Measurements from ENCODE around the gene PRKCD.

PRKCD gene

DNA sequence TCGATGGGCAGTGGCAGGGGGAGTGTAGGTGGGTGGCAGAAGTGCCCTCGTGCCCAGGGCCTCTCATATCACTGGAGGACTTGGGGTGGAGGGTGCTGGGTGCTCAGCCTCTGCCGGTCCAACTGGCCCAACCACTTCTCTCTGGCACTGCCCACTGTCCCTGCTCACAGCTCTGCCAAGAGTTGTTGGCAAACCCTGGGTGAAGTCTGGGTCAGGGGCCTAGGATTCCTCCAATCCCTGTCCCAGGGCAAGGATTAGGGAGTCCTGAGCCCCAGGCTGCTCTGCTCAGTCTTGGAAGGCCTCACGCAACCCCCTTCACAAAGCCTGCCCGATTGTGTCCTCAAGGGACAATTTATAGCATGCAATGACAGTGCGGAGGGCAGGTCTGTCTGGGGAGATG, 5.2 kb upstream of the PRKCD start:
- DNase-seq (ENCODE audit: low read depth), result no peak

DNA sequence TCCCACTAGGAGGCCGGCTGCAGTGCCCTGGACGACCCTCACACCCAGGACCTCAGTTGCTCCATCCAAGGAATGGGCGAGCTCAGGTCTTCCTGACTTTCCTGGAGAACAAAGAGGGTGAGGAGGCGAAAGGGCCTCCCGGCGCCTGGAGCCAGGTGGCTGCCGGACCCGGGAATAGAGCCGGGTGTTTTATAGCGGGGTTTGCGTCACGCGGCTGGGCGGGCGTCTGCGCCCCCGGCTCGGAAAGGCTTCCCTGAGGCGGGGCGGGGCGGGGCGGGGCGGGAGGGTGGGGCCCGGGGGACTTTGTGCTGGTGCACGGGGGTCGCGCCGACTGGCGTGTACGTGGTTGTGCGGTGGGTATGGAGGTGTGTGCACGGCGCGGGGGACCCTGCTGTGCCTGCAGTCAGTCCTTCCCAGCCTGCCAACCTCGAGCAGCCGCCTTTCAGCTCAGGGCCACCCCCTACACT, 4.6 kb upstream of the PRKCD start:
- no peak for DNase-seq (ENCODE audit: low read depth)

DNA sequence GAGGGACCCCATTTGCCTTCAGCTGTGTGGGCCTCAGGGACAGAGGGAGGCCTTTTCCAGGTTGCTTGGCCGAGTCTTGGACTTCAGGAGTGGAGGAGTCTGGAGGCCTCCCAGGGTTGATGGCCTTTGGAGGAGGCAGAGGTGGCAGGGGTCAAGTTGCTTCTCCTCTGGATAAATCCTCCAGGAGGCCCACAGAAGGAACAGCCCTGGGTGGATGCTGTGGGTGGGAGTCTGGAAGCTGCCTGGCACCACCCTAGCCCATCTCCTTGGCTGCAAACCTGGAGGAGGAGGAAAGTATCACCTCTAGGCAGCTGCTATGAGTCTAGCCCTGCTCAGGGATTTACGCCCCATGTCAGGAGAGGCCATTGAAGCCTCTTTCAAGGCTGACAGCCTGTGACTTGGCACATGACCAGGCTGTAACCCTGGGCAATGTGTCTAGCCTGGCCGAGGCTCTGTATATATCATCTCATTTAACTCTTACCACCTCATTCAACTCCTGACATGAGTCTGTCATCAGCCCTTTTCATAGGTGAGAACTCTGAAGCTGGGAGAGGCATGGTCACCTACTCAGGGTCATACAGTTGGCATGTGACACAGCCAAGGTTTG, 2.9 kb upstream of the PRKCD start:
- no peak for DNase-seq (ENCODE audit: low read depth)

DNA sequence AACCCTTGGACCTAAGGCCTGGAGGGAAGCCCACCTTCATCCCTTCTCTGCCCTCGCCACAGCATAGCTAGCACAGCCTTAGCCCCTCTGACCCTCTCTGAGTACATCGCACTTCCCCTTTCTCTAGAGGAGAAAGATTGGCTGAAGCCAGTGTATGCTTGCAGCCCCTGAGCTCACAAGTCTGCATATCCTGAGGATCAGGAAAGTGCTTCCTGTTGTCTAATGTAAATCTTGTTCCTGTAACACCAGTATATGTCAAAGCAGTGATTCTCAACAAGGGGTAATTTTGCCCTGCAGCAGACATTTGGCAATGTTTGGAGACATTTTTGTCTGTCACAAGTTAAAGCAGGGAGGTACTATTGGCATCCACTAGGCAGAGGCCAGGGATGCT, 2.2 kb upstream of the PRKCD start:
- no peak for DNase-seq (ENCODE audit: low read depth)

DNA sequence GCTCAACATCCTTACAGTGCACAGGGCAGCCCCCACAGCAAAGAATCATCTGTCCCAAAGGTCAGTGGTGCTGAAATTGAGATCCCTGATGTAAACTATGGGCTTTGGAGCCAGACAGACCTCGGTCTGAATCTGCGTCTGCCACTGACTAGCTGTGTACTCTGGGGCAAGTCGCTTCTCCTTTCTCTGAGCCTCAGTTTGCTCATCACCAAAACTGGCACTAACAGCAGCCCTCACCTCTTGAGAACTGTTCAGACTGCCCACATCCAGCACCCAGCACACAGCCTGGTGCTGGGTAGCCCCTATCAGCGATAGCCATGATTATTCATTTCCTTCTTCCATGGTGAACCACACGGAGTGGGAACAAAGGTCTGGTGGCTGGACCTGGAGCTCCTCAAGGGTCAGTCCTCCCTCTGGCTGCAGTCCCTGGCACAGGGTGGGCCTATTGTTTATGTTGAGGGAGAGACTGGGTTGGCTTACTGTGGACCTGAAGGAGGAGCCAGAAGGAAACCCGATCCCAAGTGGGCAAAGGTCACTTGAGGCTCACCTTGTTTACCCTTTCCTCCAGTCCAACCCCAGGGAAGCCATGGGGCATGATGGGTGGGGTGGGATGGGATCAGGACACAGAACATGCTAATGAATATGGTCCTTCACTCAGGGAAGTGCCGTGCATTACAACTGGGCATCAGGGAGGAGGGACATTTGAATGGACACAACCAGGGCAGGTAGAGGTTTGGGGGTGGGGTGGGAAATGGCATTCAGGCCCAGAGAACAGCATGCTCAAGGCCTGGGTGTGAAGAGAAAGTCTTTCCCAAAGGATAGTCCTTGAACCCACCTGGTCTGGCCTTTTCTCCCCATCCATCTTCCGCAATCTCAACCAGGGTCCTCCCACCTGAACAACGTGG, 1.6 kb upstream of the PRKCD start:
- DNase-seq (ENCODE audit: low read depth), result no peak

DNA sequence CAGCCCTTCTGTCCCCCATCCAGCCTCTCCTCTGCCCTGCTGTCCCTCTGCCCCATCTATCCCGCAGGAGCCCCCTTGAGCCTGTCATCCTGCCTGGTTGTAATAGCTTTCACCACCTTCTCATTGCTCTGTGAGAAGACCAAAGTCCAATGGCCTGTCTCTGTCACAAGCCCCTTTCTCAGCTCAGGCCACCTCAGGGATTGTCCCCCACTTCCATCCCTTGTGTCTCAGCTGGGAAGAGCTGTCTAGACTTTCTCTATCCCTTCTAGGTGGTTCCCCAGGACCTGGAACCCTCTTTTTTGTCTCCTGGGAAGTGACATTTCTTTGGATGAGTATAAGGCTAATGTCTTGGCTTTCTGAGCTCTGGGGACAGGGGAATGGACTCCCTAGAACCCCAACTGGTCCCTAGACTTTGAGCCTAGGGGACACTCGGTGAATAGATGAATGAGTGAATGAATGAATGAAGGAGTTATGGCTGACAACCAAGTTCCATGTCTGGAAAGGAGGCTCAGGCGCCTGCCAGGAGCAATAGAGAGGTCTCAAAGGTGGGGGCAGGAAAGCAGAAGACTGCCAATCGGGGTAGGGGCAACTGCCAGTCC, 849 bp upstream of the PRKCD start:
- no peak for DNase-seq (ENCODE audit: low read depth)

DNA sequence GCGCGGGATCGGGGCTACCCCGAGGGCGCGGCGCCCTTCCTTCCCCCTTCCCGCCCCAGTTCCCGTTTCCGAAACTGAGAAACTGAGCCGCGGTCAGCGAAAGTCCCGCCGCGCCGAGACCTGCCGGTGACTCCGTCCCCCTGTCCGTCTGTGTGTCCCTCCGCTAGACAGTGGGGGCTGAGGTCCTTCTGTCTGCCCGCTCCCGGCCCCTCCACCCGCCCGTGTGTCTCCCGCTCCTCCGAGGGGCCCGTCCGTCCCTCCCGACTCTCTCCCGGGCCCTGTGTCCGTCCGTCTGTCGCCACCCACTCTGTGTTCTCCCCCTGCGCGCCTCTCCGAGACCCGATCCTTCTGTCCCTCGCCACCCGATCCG, 426 bp downstream of the PRKCD start:
- no peak for DNase-seq (ENCODE audit: low read depth)

DNA sequence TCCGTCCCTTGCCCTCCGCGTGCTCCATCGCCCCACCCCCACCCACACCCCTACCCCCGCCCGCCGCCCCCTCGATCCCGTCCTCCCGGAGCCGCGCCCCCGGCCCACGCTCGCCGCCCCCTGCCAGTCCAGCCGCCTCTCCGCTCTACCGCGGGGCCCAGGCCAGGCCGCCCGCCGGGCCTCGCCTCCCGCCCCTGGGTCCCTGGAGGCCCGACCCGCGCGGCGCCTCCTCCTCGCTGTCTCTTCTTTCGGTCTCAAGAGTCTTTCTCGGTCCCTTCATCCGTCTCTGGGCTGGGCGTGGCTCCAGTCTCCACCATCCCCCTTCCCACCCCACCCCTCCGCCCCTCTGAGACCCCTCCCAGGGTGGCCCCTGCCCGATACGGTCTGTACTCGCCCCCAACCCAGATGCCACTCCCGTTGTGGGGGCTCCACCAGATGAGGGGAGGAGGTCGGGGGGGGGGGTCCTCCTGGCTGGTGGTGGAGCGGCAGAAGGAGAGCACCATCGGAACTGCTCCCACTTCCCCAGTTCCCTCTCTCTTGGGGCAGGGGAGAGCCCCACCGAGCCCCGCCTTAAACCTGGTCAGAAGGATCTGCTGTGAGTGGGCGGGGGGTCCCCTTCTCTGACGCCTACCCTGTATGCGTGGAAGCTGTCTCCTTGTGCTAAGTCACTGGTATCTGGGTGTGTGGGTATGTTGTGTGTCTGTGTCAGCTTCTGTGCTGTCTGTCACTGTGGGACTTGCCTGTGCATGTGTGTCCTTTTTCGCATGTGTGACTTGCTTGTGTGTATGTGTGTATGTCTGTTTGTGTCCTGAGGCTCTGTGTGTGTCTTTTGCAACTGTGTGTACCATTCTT, 1.0 kb downstream of the PRKCD start:
- peak; percentile 29 for DNase-seq (ENCODE audit: low read depth)

DNA sequence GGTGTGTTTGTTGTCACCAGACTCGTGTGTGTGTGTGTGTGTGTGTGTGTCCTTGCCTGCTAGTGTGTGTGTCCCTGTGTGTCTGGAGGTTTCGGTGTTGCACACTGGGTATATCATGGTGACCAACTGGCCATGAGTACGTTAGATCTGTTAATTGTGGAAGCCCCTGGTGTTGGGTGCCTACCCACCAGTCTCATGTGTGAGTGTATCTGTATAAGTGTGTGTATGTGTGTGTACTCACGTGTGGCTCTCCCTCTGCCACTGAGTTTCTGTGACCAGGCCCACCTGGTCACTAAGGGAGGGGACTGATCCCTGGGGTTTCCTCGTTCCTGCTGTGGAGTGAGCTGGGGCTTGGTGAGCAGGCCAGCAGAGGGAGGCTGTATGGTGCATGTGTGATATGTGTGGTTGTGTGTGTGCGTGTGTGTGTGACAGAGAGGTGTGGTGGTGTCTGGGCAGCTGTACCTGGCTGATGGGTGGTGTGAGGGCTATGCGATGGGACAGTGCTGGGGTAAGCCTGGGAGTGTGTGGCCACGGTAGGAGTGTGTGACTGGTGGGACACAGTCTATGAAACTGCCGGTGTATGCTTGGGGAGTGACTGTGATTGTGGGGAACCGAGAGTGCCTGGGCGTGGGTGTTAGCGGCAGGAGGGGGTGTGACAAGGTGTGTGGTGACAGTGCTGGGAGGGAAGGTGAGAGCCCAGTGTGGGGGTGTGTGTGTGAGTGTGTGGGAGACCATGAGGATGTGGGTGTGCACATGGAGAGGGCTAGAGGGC, 1.8 kb downstream of the PRKCD start:
- peak; percentile 47 for DNase-seq (ENCODE audit: low read depth)

DNA sequence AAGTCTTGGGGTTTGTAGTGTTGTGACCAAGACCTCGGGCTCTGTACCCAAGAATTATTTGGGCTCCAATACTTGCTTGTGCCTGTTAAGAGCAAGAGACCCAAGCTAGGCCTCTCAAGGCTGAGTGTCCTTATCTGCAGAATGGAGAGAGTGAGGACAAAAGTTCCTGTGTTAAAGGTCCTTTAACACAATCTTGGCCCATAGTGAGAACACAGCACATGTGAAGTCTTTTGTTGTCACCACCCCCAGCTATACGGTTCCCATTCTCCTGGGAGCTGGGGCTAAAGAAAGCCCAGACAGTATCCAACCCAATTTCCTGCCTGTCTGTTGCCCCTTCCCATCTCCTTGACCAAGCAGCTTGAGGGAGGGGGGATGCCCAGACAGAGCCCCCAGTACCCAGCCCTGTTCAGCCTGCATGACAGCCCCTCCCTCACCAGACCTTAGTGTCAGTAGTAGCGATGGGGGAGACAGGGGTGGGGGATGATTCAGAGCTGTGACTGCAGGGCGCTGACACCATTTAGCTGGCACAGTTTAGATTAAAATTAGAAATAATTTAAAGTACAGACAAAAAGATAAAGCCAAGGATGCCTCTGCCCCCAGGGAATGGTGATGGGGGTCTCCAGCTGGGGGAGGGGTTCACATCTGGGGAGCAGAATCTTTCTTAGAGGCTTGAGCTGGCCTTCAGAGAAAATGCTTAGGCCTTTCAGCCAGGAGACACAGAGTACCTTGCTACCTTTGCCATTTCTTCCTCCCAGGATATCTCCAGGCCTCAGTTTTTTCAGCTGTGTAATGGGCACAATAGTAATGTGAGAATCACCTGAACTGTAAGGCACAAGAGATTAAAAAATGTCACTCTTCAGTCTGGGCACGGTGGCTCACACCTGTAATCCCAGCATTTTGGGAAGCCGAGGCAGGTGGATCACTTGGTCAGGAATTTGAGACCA, 2.7 kb downstream of the PRKCD start:
- no peak for DNase-seq (ENCODE audit: low read depth)

DNA sequence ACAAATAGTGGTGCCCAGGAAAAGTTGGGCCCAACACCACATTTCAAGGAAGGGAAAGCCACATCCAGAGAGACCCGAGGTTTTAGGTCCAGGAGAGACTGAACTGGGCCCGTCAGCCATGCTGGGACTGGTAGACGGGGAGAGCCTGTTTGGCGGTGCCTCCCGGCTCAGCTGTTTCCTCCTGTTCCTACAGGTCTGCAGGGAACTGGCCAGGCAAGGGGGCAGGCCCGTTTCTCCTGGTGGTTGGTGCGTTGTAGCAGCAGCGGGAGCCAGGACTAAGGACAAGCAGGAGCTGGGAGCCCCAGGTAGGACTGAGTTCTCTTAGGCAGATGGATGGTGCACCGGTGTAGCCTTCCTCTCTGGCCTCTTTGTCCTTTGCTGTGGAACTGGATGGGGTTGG, 3.9 kb downstream of the PRKCD start:
- DNase-seq (ENCODE audit: low read depth), result no peak

DNA sequence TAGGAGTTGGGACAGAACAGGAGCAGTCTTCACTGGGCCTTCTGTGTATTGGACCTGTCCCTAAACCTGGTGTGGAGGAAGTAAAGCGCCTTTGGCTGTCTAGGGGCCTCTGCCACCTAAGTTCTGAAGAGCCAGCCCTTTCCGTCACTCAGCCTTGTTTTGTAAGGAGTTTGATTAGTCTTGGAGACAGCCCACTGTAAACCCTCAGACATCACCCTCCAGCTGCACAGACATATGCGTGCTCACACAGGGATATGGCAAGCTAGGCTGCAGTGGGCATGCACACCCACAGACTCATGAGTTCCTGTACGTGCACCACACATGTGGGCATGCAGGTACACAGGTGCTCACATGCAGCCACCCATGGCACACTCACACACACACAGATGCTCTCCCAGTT, 5.2 kb downstream of the PRKCD start:
- DNase-seq (ENCODE audit: low read depth), result no peak

DNA sequence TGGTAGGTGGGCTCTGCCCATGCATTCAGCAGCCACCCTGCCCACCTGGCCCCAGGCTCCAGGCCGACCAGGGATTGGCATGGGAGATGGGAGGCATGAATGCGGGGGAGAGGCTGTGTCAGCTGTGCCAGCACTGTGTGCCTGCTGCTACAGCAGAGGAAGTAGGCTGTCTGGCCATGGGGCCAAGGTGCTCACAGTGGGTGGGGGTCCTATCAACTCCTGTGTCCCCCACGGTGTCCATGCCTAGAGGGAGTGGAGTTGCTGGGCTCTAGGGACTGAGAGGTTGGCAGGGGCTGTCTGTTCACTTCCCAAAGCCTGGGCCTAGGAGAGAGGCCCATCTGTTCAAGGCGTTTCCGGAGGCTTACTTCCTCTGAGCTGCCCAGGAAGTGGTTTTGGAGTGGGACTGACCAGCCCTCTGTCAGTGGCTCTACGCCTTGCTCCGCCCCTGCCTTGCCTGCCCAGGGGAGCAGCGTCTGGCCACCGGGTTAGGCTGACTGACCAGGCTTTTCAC, 5.8 kb downstream of the PRKCD start:
- no peak for DNase-seq (ENCODE audit: low read depth)

DNA sequence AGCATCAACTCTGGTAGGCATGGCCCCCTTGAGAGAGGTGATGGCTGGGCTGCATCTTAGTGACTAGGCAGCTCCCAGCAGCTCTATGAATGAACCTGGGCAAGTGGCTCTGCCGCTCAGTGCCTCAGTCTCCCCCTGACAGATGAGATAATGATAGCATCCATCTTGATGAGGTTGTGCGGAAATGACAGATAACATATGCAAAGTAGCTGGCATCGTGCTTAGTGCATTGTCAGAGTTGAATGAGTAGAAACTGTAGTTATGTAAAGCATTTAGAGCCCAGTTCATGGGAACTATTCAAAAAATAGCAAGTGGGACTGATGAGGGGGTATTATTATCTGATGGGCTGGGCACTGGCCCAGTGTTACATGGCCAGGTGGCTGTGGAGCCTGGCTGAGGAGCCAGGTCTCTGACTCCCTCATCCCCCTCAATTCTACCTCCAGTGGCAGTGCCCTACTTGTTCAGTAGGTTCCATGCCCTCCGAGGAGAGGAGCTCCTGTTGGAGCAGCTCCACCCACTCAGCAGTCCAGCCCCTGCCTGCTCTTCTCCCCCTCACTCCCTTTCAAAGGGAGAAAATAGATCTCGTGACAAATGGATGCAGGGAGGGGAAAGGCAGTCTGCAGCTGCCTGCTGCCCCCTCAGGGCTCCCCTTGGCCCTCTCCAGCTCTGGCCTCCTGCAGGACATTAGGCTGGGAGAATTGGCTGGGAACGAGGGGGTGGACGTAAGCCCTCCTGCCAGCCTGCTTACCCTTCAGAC, 6.6 kb downstream of the PRKCD start:
- no peak for DNase-seq (ENCODE audit: low read depth)

DNA sequence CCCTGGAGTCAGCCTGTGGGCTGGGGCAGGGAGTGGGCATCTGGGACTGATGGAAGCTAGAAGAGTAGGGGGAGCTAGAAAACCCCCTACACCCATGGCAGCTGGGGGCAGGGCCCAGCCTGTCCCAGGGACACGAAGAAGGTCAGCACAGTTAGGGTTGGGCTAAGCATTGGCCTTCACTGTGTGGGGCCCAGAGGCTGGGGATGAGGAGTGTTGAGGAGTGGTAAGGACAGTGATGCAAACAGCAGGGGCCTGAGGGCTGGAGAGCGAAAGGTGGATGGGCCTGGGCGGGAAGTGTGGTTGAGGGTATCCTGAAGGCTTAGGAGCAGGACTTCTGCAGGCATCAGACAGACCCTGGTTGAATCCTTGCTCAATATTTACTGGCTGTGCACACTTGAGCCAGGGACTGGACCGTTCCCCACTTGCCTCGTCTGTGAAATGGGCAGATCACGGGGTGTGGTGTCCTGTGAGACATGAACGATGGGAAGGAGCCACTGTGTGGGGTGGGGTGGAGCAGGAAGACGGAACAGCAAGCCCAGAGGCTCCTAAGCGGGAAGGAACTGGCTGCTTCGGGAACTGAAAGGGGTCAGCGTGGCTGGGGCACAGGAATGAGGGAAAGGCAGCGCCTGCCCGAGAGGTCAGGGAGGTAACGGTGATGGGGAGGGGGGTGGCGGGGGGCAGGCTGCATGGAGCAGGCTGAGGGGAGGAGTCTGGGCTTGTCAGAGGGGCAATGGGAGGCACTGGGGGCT, 7.3 kb downstream of the PRKCD start:
- DNase-seq (ENCODE audit: low read depth), result no peak

DNA sequence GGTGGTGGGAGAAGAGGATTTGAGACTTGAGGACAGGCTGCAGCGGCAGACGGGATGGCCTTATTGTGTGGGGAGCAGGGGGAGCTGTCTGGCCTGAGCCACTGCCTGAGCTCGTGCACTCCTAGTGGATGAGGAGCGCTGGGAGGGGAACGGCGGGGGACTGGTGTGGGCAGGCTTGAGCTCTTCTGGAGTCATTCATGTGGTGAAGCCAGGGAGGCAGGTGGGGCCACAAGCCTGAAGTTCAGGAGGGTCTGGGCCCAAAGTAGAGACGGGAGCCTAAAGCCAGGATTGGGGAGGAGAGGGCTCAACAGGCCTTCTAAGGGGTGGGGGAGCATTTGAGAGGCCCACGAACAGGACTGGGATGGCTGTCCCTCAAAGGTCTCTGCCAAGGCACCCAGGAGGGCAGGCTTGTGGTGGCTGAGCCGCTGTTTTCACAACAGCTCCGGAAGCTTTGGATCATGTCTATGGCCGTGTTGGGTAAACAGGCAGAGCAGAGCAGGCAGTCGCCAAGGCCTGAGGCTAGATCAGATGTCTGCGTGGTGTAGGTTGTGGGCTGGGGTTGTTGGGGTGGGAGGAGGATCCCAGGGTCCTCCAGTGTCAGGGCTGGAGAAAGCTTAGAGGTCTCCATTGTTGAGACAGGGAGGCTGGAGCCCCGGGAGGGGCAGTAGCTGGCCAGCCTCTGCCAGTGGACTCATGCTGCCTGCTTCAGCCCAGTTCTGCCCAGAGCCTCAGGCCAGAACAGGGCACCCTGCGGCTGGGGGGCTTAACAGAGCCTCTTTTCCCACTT, 8.2 kb downstream of the PRKCD start:
- no peak for DNase-seq (ENCODE audit: low read depth)

DNA sequence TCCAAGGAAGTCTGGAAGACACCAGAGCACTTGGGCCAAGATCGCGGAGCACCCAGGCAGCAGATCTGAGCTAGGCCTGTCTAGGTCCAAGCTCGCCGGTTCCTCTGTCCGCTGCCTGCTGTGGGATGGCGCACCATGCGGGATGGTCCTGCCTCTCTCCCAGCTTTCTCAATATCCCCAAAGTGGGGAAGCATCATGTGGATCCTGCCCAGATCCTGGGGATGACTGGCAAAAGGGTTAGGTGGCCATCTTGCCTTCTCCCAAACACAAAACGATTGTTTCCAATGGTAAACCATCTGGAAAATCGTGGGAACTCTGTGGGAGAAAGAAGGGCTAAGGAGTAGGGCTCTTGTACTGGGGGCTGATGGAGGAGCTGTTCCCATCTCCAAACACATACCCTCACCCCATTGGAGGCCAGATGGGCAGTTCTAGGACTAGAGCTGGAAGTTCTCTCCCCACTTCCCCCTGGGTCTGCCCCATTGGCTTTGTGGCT, 8.9 kb downstream of the PRKCD start:
- DNase-seq (ENCODE audit: low read depth), result no peak
